Neuronal stem cell (in vitro differentiated cells): ENCODE measurements around the gene KIFAP3.
A peak's percentile ranks its signal among the peaks of the same experiment; 100 is the strongest.

Experiments used
- DNase-seq: peaks from one replicate; pipeline ENCODE4 v3.0.0-alpha.2; 2013; ENCODE audit warnings: low spot score
- H2AFZ ChIP-seq: one replicate; pipeline ENCODE4 v1.6.1; 2013; ENCODE audit warnings: mild to moderate bottlenecking, low read length, inconsistent platforms
- H2AK5ac ChIP-seq: 2 replicates; pipeline ENCODE4 v1.6.1; 2013; ENCODE audit warnings: low read depth, mild to moderate bottlenecking, inconsistent platforms, low read length, moderate library complexity, mixed read lengths
- H2BK120ac ChIP-seq: 2 replicates; pipeline ENCODE4 v1.6.1; 2013; ENCODE audit warnings: low read depth, mild to moderate bottlenecking, inconsistent platforms, low read length, moderate library complexity, mixed read lengths
- H2BK12ac ChIP-seq: one replicate; pipeline ENCODE4 v1.6.1; 2013; ENCODE audit warnings: low read length, inconsistent platforms
- H2BK15ac ChIP-seq: 2 replicates; pipeline ENCODE4 v1.6.1; 2013; ENCODE audit warnings: mild to moderate bottlenecking, low read length, inconsistent platforms, mixed read lengths
- H2BK5ac ChIP-seq: one replicate; pipeline ENCODE4 v1.6.1; 2013; ENCODE audit warnings: inconsistent platforms, mild to moderate bottlenecking, low read length, moderate library complexity
- H3K14ac ChIP-seq: one replicate; pipeline ENCODE4 v1.6.1; 2013; ENCODE audit warnings: low read length, inconsistent platforms
- H3K18ac ChIP-seq: 2 replicates; pipeline ENCODE4 v1.6.1; 2013; ENCODE audit warnings: low read length, inconsistent platforms
- H3K23ac ChIP-seq: 2 replicates; pipeline ENCODE4 v1.6.1; 2013; ENCODE audit warnings: low read depth, mild to moderate bottlenecking, mixed read lengths, low read length, inconsistent platforms; ENCODE audit not compliant: poor library complexity
- H3K27ac ChIP-seq: replicated peaks from 3 replicates; pipeline ENCODE4 v1.5.1; 2013; ENCODE audit warnings: low read length, inconsistent platforms
- H3K27me3 ChIP-seq, 3 experiments: 2 replicates each; pipeline ENCODE4 v1.6.1; 2013; ENCODE audit warnings: low read length in 3 of 3, mild to moderate bottlenecking in 2 of 3, inconsistent platforms in 1 of 3, low read depth in 1 of 3, mixed read lengths in 1 of 3, moderate library complexity in 1 of 3; ENCODE audit not compliant: control insufficient read depth in 3 of 3, insufficient read depth in 3 of 3
- H3K36me3 ChIP-seq, 2 donors: replicated peaks in 1 of 2; 2 replicates each; pipeline ENCODE4 v1.6.1; 2013; ENCODE audit warnings: low read length in 2 of 2; ENCODE audit not compliant: control insufficient read depth in 2 of 2, insufficient read depth in 2 of 2
- H3K4ac ChIP-seq: 2 replicates; pipeline ENCODE4 v1.6.1; 2013; ENCODE audit warnings: inconsistent platforms, mild to moderate bottlenecking, low read length, moderate library complexity
- H3K4me1 ChIP-seq, 2 donors: 1 replicate in 1 of 2; 2 replicates in 1 of 2; pipeline ENCODE4 v1.6.1; 2013; ENCODE audit warnings: low read length in 2 of 2, low read depth in 1 of 2; ENCODE audit not compliant: control insufficient read depth in 2 of 2, insufficient read depth in 1 of 2
- H3K4me2 ChIP-seq: one replicate; pipeline ENCODE4 v1.6.1; 2013; ENCODE audit warnings: mild to moderate bottlenecking, low read length, inconsistent platforms; ENCODE audit not compliant: insufficient read depth, poor library complexity, severe bottlenecking
- H3K4me3 ChIP-seq, 2 donors: 2 replicates each; pipeline ENCODE4 v1.5.1; 2013; ENCODE audit warnings: low read length in 2 of 2, mild to moderate bottlenecking in 2 of 2, inconsistent platforms in 1 of 2, moderate library complexity in 1 of 2
- H3K79me1 ChIP-seq: one replicate; pipeline ENCODE4 v1.6.1; 2013; ENCODE audit warnings: low read depth, mild to moderate bottlenecking, inconsistent platforms, low read length, moderate library complexity
- H3K9ac ChIP-seq: one replicate; pipeline ENCODE4 v1.6.1; 2013; ENCODE audit warnings: mild to moderate bottlenecking, low read depth, low read length, inconsistent platforms; ENCODE audit not compliant: poor library complexity
- H3K9me3 ChIP-seq, 2 donors: replicated peaks in 1 of 2; 2 replicates each; pipeline versions ENCODE3 to v1.6.1; 2013; ENCODE audit warnings: low read length in 2 of 2, mild to moderate bottlenecking in 2 of 2, inconsistent platforms in 1 of 2, low read depth in 1 of 2, mixed read lengths in 1 of 2, moderate library complexity in 1 of 2; ENCODE audit not compliant: control insufficient read depth in 2 of 2, insufficient read depth in 1 of 2
- H4K8ac ChIP-seq: one replicate; pipeline ENCODE4 v1.6.1; 2013; ENCODE audit warnings: low read depth, mild to moderate bottlenecking, inconsistent platforms, low read length, moderate library complexity
- H4K91ac ChIP-seq: one replicate; pipeline ENCODE4 v1.6.1; 2013; ENCODE audit warnings: low read length, low read depth, mild to moderate bottlenecking, inconsistent platforms; ENCODE audit not compliant: poor library complexity
- WGBS, 2 donors: extraction: QIAGEN DNeasy Blood & Tissue Kit; methylation state at CpG; one replicate each; pipeline ENCODE4 v1.1.7; 2013; ENCODE audit warnings: missing lambda C conversion rate in 2 of 2, mixed read lengths in 1 of 2; ENCODE audit not compliant: insufficient read length in 2 of 2, insufficient replicate concordance in 1 of 2; ENCODE audit errors: extremely low coverage in 2 of 2; 5-methylcytosine and 5-hydroxymethylcytosine counted together

Gene KIFAP3

DNA sequence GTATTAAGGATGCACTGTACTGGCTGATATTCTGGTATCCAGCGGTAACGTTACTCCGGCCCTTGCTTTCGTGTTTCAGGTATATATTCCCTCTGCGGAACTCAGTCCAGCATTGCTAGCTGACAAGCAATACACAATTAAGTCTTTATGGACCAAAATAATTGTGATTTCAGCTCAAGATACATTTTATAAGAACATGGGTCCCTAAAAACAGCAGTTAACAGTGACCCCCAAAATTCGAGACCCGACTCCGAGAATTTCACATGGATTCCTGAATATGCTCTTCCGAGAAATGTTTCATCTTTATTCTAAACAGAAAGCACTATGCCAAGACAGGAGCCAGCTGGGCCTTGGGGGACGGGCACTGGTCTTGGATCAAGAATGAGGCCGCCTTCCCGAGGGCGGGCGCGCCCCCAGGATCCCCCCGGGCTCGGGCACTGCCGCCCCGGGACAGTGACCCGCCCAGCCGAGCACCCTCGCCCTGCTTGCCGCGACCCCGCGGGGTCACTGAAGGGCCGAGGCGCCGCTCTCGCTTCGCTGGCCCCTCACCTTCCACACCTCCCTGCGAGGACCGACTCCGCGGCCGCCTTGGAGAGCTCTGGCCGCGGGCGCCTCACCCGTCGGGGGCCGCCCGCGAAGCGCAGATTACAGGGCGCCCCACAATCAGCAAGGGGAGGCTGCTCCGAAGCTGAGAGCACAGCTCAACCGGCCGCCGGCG lies 181.4 kb downstream of the KIFAP3 start:
- DNase-seq, result no peak
- Histone ChIP-seq H2BK15ac (no peak overlapping the region), H3K23ac (peak overlapping the region; percentile 52), H3K4ac (no peak overlapping the region), H3K27me3 (peaks cover 0 to 24% (median 0%) of the 10 kb centered on the region in 3 experiments), H2AFZ (peak overlapping the region; percentile 92), H3K36me3 (peaks cover 1 to 7% of the 10 kb centered on the region in 2 donors), H3K4me3 (peak overlapping the region; percentile 67 to 94), H3K18ac (peak overlapping the region; percentile 79), H2BK12ac (no peak overlapping the region), H3K27ac (peak overlapping the region; percentile 33), H4K91ac (no peak overlapping the region), H4K8ac (no peak overlapping the region), H3K4me2 (peak overlapping the region; percentile 55), H2AK5ac (no peak overlapping the region), H2BK5ac (peak overlapping the region; percentile 79), H2BK120ac (no peak overlapping the region), H3K9me3 (no peaks in the 10 kb centered on the region), H3K9ac (peak overlapping the region; percentile 81), H3K14ac (no peak overlapping the region), H3K79me1 (no peaks in the 10 kb centered on the region), H3K4me1 (peaks cover 0 to 1% of the 10 kb centered on the region in 2 donors)
- no CpG with 5 or more reads among the region's 51 CpGs for WGBS, 2 donors

DNA sequence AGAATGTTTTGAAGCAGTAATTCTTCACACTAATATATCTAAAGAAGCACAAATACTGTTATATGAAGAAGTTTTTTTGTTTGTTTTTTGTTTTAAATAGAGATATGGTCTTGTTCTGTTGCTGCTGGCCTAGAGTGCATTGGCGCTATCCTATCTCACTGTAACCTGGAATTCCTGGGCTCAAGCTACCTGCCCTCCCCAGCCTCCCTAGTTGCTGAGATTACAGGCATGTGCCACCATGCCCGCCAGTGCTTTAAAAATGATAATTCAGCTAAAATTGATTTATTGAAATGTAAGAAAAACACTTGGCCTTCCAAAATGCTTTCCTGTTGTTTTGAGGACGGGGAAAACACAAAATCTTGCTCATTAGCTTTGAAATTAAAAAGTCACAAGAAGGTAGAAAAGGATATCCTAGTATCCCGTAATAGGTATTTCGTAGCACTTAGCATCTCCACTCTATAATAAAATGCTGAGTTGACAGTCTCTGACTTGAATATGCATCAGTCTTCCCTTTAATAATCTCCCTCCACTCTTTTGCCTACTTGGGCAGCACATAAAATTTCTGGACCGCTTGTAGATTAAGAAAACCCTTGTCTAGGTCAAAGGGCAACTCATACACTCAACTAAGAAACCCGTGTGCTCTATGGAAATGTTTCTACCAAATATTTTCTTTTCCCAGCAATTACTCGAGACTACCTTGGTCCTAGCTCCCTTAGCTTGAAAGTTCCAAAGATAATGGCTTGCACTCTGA lies 182.1 kb downstream of the KIFAP3 start:
- Histone ChIP-seq H2BK120ac (no peak overlapping the region), H2BK5ac (no peak overlapping the region), H3K18ac (no peak overlapping the region), H3K4ac (no peak overlapping the region), H2AFZ (peak overlapping the region; percentile 92), H4K91ac (no peak overlapping the region), H3K9me3 (no peaks in the 10 kb centered on the region), H3K36me3 (peaks cover 1 to 15% of the 10 kb centered on the region in 2 donors), H3K4me1 (peaks cover 0 to 1% of the 10 kb centered on the region in 2 donors), H3K14ac (no peak overlapping the region), H4K8ac (no peak overlapping the region), H3K27ac (no peak overlapping the region), H3K4me3 (peak overlapping the region; percentile 67 to 94), H2AK5ac (no peak overlapping the region), H3K9ac (no peak overlapping the region), H2BK12ac (no peak overlapping the region), H2BK15ac (no peak overlapping the region), H3K4me2 (peak overlapping the region; percentile 55), H3K79me1 (no peaks in the 10 kb centered on the region), H3K27me3 (peaks cover 0 to 18% (median 0%) of the 10 kb centered on the region in 3 experiments), H3K23ac (no peak overlapping the region)
- no CpG with 5 or more reads among the region's 8 CpGs for WGBS, 2 donors
- DNase-seq, result no peak

DNA sequence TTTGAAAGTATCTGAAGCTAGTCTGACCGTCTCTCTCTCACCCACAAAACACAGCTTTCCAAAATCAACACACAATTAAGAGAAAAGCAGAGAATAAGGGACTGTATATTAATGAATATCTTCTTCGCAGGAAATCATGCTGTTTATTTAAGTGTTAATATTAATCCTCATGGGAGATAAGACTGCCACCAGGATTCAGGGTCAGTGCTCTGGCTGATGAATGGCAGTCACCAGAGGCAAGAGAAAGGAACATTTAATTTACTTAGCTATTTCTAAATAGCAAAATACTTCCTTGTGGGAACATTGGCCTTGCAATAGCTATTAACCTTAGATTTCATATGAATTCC lies 183.0 kb downstream of the KIFAP3 start:
- Histone ChIP-seq H3K27ac (no peak overlapping the region), H3K27me3 (peaks cover 0 to 9% (median 0%) of the 10 kb centered on the region in 3 experiments), H3K9me3 (no peaks in the 10 kb centered on the region), H2BK120ac (no peak overlapping the region), H3K36me3 (peaks cover 3 to 23% of the 10 kb centered on the region in 2 donors), H4K8ac (no peak overlapping the region), H3K14ac (no peak overlapping the region), H2BK5ac (no peak overlapping the region), H2BK15ac (no peak overlapping the region), H3K18ac (no peak overlapping the region), H3K4me3 (no peak overlapping the region), H2AFZ (no peak overlapping the region), H3K4ac (no peak overlapping the region), H3K79me1 (no peaks in the 10 kb centered on the region), H3K4me1 (peaks cover 0 to 1% of the 10 kb centered on the region in 2 donors), H3K4me2 (no peak overlapping the region), H2BK12ac (no peak overlapping the region), H4K91ac (no peak overlapping the region), H3K23ac (no peak overlapping the region), H2AK5ac (no peak overlapping the region), H3K9ac (no peak overlapping the region)
- no CpG with 5 or more reads among the region's 2 CpGs for WGBS, 2 donors
- no peak for DNase-seq
